ENCODE data around the gene HSPB9.
A peak's percentile ranks its signal among the peaks of the same experiment; 100 is the strongest.
"Not testable (repeated sequence)": the region's sequence is repeated elsewhere in the genome, so short reads cannot be mapped to it uniquely, and the experiment has no call there.

The HSPB9 gene

DNA sequence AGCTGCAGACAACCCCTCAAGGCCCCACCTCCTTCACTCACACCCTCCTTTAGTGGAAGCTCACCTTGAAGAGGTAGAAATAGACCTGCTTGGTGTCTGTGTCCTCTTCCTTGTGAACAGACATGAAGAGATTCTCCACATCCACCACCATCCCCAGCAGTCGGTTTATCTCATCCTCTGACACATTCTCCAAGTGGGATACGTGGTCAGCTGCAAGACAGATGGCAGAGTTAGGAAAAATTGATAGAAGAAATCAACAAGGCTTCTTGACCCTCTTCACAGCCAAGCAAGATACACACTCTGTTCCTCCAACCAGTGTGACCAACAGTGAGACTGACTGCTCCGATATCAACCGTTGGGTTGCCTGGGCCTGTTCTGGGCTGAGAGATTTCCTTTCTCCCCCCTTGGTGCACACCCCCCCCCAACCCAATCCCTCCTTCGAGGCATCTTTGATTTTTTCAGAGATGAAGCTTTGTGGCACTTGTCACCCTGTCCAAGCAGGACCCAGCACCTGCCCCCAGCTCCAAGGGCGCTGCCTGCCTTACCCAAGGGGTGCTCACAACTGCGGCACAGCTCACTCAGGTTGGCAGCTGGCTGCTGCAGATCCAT, 2.3 kb upstream of the HSPB9 start:
- DNase-seq (ENCODE audit: low spot score), result no peak

DNA sequence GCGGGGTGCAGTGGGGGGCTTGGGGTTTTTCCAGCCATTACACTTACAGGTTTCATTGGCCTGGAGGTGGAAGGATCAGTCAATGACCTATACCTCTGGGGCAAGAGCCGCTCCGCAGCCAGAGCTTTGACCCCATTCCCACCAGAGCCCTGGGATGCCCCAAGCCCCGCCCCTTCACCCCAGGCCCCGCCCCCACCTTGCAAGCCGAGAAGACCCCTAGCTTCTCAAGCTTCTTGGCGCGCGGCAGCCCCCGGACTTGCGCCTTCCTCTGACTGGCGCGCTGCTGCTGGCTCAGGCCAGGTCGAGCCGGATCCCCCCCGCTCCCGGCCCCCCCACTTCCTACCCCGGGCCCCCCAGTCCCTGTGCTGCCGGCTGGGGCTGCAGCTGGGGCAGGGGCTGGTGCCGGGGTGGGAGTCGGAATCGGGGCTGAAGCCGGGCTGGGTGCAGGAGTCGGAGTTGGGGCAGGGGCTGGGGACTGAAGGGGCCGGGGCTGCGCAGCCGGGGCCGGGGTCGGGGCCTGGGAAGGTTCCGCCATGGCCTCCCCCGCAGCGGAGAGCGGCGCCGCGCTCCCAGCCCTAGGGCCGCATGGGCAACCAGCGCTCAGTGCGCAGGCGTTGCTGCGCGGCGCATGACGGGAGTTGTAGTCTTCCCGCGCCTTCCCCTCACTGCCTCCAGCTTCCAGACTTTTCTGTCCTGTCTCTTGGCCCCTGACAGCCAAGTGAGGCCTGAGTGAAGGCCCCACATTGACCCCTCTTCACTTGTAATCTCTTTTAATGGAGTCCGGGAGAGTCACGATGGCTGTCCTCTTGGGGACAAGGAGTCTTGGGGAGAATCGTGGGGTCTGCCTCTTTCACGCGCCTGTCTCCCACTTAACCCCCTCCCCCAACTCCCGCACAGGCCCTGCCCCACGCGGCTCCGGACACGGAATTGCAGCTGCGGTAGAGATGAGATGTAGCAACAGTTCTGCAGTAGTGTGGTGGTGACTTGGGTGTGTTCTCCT, 1.5 kb upstream of the HSPB9 start, which contains the start of gene KAT2A:
Gene KAT2A, minus strand, starts transcription at position 598 of the 1,000 bp plus-strand sequence. Its CDS starts 63 bp downstream, at position 535.
- peak; percentile 85 for DNase-seq (ENCODE audit: low spot score)

DNA sequence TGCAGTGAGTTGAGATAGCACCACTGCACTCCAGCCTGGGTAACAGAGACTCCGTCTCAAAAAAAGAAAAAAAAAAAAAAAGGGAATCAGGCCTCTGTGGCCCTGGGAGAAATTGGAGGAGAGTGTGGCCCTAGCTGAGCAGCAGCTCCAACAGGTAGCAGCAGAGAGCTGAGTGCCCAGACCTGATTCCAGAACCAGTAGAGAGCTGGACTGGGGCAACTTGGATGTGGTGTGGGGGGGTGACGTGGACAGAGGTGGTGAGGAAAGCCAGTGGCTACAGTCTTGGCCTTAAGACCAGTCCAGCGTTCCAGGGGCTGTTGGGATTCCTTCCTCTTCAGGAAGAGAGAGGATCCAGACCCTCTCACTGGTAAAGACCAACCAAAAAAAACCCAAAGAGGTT, 1.7 kb downstream of the HSPB9 start:
- DNase-seq (ENCODE audit: low spot score), result no peak

DNA sequence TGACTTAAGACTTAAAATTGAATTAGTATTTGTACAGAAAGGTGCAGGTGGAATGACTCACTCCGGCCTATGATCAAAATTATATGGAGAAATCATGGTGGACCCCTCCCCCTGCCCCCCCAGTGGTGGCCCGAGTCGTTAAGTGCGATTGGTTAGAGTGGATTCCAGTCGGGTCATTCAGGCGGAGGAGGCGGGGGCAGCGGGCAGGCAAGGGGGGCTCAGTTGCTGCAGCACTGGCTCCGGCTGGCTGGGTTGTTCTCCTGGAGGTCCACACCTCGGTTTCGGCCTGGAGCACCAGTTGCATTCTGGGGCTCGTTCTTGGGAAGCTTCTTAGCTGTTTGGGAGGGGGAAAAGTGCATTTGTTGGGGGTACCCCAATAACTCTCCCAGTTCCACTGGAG, 3.0 kb downstream of the HSPB9 start:
- no peak for DNase-seq (ENCODE audit: low spot score)

DNA sequence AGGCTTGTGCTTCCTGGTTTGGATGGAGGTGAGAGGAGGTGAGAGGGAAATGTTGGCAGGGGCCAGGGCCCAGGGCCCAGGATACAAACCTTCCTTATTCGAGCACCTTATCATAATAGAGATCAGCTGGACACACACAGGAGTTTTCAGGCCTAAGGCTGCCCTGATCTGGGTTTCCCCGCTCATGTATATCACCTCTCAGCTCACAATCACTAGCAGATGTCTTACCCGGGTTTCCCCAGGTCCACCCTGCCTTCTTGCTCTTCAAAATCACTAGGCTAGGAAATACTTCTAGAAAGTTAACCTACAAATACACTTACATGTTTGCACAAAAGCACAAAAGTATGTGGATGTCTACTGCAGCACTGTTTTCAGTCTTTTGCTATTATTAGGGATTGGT, 4.2 kb downstream of the HSPB9 start:
- DNase-seq (ENCODE audit: low spot score), result no peak

DNA sequence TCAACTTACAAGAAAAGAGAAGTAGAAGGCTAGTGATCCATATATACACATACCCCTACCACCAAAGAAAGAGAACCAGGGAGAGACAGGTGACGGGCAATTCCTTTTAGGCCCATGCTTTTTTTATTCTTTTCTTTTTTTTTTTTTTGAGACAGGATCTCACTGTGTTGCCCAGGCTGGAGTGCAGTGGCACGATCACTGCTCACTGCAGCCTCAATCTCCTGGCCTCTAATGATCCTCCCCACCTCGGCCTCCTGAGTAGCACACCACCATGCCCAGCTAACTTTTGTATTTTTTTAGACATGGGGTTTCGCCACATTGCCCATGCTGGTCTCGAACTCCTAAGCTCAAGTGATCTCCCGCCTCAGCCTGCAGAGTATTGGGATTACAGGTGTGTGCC, 4.8 kb downstream of the HSPB9 start:
- DNase-seq (ENCODE audit: low spot score), result no peak

DNA sequence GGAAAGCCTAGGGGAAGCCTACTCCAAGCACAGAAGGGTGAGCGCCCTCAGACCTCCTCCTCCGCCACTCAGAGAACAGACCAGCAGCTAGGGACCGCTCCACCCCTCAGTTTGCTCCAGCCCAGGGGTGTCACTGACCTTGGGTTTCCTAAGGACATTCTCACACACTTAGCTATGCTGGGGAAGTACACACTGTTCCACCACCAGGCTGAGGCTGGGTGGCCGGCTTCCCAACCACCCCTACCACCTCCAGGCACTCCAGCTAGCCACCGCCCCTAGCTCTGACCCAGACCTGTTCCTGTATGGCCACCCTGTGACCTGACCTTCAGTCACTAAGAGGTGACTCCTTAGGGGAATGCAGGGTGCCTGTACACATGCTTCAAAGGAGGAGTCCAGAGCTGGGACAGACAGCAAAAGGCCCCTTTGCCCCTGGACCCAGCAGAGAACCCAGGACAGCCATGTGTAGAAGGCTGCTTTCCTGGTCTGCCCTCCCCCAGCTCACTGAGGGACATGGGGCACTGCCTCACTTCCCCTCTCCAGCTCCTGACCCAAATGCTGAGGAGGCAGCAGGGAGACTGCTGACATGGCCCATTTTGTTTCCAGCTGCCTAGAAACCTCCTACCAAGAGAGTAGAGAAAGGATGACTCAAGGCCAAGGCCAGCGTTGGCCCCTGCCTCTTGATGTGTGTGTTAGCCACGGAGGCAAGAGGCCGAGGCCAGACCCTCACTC, 6.7 kb downstream of the HSPB9 start:
- DNase-seq (ENCODE audit: low spot score), result no peak

DNA sequence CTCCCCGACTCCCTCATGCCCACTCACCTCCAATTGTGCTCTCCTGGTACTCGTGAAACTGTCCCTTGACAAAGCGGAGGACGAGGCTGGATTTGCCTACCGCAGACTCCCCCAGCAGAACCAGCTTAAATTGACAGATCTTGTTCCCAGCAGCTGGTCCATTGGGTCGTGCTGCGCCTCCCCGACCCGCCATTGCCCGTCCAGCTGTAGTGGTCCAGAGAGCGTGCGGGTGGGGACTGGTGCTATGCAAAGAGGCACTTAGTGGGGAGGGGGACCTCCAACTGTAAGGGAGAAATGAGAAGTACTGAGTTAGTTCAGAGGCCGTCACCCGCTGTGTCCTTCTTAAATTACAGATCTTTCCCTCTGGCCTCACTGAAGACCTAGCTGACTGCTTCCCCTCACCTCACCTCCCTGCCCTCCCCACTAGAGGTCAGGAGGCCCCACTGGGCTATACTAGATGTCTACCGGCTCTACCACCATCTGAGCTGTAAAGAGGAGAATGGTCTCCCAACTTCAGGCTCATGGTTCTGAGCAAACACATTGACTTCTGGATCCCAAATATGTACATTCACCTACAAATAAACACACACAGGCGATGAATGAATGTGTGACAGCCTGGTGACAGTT, 7.8 kb downstream of the HSPB9 start:
- DNase-seq (ENCODE audit: low spot score), result no peak

DNA sequence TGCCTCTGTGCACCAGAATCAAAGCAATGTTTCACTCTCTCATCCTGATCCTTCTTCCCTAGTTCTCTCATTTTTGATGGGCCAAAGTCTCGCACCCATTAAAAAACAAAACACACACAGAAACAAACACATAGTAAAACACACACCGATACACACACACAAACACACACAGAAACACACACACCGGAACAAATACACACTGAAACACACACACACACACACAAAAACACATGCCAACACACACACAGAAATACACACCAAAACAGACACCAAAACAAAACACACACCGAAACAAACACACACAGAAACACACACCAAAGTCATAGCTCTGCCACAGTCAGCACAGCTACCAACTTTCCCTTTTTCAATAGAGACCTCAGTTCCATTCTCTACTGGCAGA, 8.6 kb downstream of the HSPB9 start:
- DNase-seq (ENCODE audit: low spot score), result no peak

DNA sequence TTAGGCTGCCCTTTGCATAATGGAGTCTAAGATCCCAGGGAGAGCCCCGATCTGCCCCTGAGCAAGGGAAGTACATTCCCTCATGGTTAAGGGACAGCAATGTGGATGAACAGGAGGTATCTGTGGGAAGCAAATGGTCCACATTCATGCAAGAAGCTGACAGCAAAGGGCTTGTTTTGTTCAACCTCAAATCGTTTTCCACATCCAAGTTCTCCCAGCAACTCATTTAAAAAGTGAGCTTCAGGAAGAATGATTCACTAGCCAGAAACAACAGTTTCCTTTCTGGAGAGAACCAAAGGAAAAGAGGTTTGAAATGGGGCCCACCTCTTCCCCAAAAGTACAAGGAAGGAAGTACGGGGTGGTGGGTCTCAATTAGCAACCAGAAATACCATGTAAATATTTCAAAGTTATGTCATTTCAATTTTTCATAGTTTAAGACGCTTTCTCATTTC, 9.4 kb downstream of the HSPB9 start:
- no peak for DNase-seq (ENCODE audit: low spot score)

DNA sequence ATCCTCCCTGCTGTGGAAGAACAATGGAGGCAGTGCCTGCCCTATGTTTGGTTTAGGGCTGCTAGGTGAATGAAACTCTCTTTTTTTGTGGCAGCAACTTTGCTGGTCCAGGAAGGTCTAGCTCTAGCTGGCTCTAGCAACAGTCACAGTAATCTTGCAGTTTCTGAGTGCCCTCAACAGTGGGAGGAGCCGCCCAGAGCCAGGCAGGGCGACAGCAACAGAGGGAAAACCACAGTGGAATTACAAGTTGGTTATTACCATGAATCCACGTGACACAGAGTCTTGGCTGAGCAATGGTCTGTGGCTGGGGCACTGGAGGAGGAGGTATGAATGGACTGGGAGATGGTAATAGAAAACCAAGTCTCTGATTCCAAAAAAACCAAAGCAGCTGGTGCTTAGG, 10.3 kb downstream of the HSPB9 start:
- DNase-seq (ENCODE audit: low spot score), result peak; percentile 89

DNA sequence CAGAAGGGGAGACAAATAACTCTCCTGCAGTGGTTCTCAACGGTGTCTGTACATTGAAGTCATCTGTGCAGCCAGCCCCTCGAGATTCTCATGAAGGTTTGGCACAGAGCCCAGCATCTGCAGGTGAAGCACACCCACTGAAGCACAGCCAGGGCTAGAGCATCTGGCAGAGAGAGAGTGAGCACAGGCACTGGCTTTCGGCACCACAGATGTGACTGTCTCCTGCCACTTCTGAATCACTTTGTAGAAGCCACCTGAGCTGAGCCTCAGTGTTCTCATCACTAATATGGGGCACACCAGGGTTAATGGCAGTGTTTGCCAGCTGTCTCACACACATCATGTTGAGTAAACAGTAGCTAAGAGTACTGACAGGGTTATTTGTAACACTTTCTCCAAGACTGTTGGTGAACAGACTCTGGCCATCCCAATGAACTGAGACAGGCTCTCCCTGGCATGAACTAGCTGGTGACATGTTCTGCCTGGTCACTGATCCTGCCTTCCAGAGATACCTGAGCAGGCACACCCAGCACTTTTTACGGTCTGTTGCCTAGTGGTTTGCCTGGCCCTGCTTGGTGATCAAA, 10.9 kb downstream of the HSPB9 start:
- no peak for DNase-seq (ENCODE audit: low spot score)

DNA sequence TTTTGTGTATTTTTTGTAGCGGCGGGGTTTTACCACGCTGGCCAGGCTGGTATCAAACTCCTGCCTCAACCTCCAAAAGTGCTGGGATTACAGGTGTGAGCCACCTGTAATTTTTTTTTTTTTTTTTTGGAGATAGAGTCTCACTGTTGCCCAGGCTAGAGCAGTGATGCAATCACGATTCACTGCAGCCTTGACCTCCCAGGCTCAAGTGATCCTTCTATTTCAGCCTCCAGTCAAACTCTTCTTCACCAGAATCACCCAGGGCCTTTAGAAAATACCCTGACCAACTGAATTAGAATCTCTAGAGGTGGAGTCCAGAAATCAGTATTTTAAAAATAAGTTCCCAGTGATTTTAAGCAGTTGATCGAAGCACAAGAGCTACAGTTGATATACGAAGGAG, 12.5 kb downstream of the HSPB9 start:
- no peak for DNase-seq (ENCODE audit: low spot score)

DNA sequence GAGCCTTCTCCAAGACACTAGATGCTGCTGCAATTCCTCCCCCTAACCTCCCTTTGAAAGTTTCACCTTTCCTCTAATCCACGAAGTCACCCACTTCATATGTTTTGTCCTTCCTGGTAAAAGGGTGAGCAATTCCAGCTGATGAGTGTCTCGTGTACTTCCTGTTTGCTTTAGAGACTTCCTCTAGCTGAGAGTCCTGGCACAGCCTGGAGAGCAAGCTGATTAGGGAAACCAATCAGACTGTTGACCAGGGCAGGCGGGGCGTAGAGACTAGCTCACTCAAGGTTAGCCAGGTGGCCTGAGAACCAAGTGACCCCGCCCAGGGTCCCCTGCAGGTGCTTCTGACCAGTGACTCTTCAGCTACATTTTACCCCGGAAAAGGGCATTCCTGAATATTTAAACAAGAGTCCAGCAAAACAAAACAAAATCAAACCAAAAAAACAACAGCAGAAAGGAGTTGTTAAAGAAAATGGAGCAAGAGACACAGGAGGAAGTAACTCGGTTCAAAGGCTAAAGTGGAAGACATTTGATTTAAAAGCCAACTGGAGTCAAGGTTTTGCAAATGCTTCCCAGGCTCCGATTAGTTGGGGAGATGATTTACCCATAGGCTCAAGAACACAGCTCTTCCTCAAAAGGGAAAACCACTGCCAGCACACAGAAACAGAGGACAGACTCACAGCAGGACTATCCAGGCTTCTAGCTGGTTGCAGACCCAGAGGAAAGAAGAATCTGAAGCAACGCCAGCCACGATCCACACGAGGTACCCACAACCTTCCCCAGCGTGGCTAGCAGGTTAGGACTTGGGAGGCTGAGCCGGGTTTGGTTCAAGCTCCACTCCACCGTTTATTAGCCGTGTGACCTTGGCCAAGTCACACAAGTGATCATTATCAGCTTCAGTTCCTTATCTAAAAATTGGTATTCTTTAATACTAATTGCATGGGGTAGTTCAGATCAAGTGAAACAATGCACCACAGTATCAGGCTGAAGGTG, 13.4 kb downstream of the HSPB9 start:
- DNase-seq (ENCODE audit: low spot score), result peak; percentile 59

DNA sequence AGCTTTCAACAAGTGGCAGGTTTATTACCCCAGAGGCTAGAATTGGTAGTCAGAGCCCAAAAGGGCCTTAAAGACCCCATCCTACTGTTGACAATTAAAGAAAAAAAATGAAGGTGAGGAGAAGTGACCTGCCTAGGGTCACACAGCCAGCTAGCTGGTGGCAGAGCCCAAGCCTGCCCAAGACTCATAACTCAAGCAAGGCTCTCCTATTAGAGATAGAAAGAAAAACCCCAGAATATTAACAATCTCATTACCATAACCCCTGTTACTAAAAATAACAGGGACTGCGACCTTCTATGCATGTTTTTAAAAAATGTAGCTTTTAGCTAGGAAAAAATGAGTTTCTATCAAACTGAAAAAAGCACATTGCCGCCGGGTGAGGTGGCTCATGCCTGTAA, 14.0 kb downstream of the HSPB9 start:
- DNase-seq (ENCODE audit: low spot score), result no peak

DNA sequence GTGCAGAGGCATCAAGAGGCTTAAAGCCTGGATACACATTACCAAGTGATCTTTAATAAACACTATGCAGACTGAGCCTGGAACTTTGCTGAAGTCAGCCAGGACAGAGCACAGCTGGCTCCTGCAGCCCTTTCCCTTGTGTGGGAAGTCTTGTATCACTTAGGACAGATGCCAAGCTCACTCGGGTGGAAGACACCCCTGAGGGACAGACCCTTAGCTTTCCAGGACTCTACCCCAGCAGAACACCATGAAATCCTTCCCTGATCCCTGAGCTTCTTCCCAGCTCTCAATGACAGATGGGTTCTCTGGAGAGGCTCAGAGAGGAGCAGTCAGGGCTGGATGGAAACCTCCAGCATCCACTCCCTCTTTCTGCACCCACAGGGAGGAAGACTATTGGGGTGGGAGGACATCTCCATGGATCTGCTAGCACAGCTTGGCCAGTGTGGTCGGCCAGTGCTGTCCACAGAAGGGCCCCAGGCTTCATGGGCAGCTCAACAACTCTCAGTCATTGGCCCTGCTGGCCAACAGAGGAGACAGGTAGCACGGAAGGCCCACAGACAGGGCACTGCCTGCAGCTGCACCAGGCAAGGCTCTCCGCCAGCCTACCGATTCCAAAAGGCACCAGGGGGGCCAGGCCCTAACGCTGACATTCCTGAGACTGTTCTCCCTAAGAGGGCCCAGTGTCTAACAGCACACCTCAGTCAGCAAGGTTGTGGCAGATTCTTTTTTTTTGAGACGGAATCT, 16.3 kb downstream of the HSPB9 start:
- no peak for DNase-seq (ENCODE audit: low spot score)

DNA sequence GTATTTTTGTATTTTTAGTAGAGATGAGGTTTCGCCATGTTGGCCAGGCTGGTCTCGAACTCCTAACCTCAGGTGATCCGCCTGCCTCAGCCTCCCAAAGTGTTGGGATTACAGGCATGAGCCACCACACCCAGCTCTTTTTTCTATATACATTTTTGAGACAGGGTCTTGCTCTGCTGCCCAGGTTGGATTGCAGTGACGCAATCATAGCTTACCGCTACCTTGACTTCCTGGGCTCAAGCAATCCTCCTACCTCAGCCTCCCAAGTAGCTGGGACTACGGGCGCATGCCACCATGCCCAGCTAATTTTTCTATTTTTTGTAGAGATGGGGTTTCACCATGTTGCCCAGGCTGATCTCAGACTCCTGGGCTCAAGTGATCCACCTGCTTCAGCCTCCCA, 18.1 kb downstream of the HSPB9 start:
- DNase-seq (ENCODE audit: low spot score), result not testable (repeated sequence)

DNA sequence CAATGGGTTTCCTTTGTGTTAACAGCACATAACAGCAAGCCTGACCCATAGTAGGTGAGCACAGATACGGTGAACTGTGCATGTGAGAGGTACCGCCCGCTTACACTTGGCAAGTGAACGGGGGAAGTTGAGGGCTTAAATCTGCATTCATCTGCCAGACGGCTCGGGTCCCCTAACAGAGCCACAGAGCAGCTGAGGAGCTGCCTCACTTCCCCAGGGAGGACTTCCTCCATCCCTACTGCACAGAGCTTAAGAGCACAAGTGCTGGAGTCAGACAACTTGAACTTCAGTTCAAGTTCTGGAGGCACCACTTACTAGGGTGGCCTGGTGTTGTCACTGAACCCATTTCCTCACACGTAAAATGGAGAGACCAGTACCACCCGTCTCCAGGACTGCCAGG, 18.8 kb downstream of the HSPB9 start:
- DNase-seq (ENCODE audit: low spot score), result no peak

DNA sequence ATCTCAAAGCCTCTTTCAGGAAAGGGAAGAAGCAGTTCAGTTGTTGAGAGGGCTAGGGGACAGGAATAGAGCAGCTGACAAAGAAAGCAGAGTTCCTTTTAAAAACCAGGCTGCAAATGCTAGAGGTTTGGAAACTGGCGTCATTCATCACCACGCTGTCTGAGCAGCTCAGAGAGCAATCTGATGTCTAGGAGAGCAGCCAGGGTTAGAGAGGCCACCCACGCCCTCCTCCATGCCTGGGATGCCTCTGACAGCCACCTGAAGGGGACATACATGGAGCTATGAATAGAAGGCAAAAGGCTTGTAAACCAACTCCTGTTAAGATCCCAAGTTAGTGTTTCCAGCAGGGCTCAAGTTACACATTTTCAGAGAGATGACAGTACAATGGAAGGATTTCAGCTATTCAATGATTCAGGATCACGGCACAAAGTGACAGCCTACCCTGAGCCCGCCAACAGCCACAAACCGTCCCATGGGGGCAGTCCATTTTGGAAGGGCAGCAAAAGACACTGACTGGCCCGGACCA, 19.8 kb downstream of the HSPB9 start:
- DNase-seq (ENCODE audit: low spot score), result peak; percentile 53

Data from pons (tissue), 1 donor.